GM12891 (cell line): ENCODE measurements around the gene ATXN10.

Experiments
- PAX5 ChIP-seq: IDR thresholded peaks from 2 replicates; pipeline ENCODE4 v1.6.1; 2011; ENCODE audit warnings: low read length, moderate library complexity, mild to moderate bottlenecking; ENCODE audit not compliant: insufficient read depth, severe bottlenecking
- POLR2A ChIP-seq: IDR thresholded peaks from 2 replicates; pipeline ENCODE4 v1.6.1; 2011; ENCODE audit warnings: low read depth, low read length, control low read depth
- POLR2AphosphoS5 ChIP-seq: IDR thresholded peaks from 2 replicates; pipeline ENCODE4 v1.6.1; 2011; ENCODE audit warnings: low read depth, low read length, control low read depth
- POU2F2 ChIP-seq: IDR thresholded peaks from 2 replicates; pipeline ENCODE4 v1.6.1; 2011; ENCODE audit warnings: low read depth, mild to moderate bottlenecking, control low read depth, low read length, moderate library complexity
- SPI1 ChIP-seq: IDR thresholded peaks from 2 replicates; pipeline ENCODE4 v1.6.1; 2011; ENCODE audit warnings: low read depth, low read length, control low read depth
- TAF1 ChIP-seq: IDR thresholded peaks from 2 replicates; pipeline ENCODE4 v1.6.1; 2011; ENCODE audit warnings: low read depth, low read length, control low read depth

DNA sequence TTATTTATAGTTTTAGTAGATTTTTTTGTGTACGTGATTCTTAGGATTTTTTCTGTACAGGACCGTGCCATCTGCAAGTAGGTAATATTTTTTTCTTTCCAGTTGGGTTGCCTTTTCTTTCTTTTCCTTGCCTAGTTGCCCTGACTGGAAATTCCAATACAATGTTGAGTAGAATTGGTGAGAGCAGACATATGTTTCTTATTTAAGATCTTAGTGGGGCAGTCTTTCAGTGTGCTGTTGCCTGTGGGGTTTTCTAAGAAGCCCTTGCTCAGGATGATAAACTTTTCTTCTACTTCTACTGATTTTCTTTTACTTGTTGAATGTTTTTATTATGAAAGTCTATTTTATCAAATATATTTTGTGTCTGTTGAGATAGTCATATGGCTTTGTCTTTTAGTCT is 33.0 kb downstream of the ATXN10 start:
- TF ChIP-seq TAF1 = no peak
- no peak for TF ChIP-seq POLR2A
- TF ChIP-seq POLR2AphosphoS5 = no peak
- TF ChIP-seq POU2F2 = no peak
- TF ChIP-seq PAX5 = no peak
- TF ChIP-seq SPI1 = no peak
